GM18508 (cell line): ENCODE data around the gene ADARB2.
"Not testable (repeated sequence)": the region's sequence is repeated elsewhere in the genome, so short reads cannot be mapped to it uniquely, and the experiment has no call there.

Experiments
- ATAC-seq: cut with Tn5 transposase; IDR thresholded peaks from one replicate; pipeline ENCODE4 v1.9.1; 2021; ENCODE audit warnings: moderate number of reproducible peaks; ENCODE audit not compliant: insufficient read depth, unreplicated experiment

Gene ADARB2

GRCh38 chr10:1366811-1367425, 370.4 kb downstream of the ADARB2 start:
- no peak for ATAC-seq

GRCh38 chr10:1366322-1366691, 371.0 kb downstream of the ADARB2 start:
- no peak for ATAC-seq

GRCh38 chr10:1365540-1366321, 371.6 kb downstream of the ADARB2 start:
- no peak for ATAC-seq

GRCh38 chr10:1364151-1364910, 373.0 kb downstream of the ADARB2 start:
- ATAC-seq: no peak

- ATAC-seq: no peak
Measured at GRCh38 chr10:1363446-1364121, 373.7 kb downstream of the ADARB2 start.

GRCh38 chr10:1362589-1363445, 374.5 kb downstream of the ADARB2 start:
- no peak for ATAC-seq

- no peak for ATAC-seq
Measured at GRCh38 chr10:1361411-1362105, 375.8 kb downstream of the ADARB2 start.

GRCh38 chr10:1360558-1361164, 376.7 kb downstream of the ADARB2 start:
- ATAC-seq: no peak

GRCh38 chr10:1360011-1360557, 377.2 kb downstream of the ADARB2 start:
- no peak for ATAC-seq

GRCh38 chr10:1359626-1359955, 377.7 kb downstream of the ADARB2 start:
- ATAC-seq: no peak

GRCh38 chr10:1358860-1359625, 378.3 kb downstream of the ADARB2 start:
- no peak for ATAC-seq

- ATAC-seq: no peak
Measured at GRCh38 chr10:1358147-1358546, 379.2 kb downstream of the ADARB2 start.

GRCh38 chr10:1356349-1356748, 381.0 kb downstream of the ADARB2 start:
- ATAC-seq: no peak

- ATAC-seq: no peak
Measured at GRCh38 chr10:1354809-1355710, 382.3 kb downstream of the ADARB2 start.

- ATAC-seq: not testable (repeated sequence)
Measured at GRCh38 chr10:1352296-1352695, 385.0 kb downstream of the ADARB2 start.

GRCh38 chr10:1348773-1349050, 388.6 kb downstream of the ADARB2 start:
- ATAC-seq: no peak
